GM18858 (cell line): ENCODE measurements around the gene BAIAP2.
"Not testable (repeated sequence)": the region's sequence is repeated elsewhere in the genome, so short reads cannot be mapped to it uniquely, and the experiment has no call there.

Experiments
- ATAC-seq: cut with Tn5 transposase; IDR thresholded peaks from one replicate; pipeline ENCODE4 v1.9.1; 2021; ENCODE audit not compliant: unreplicated experiment

The BAIAP2 gene

GRCh38 chr17:81021531-81022343 is 13.2 kb upstream of the BAIAP2 start:
- no peak for ATAC-seq

GRCh38 chr17:81022344-81022676 is 12.6 kb upstream of the BAIAP2 start:
- ATAC-seq: no peak

GRCh38 chr17:81025065-81025740 is 9.7 kb upstream of the BAIAP2 start:
- ATAC-seq: no peak

GRCh38 chr17:81025741-81026129 is 9.2 kb upstream of the BAIAP2 start:
- ATAC-seq: no peak

- ATAC-seq: no peak
These were observed 8.5 kb upstream of the BAIAP2 start for GRCh38 chr17:81026266-81027036.

GRCh38 chr17:81027038-81027437 is 7.9 kb upstream of the BAIAP2 start:
- no peak for ATAC-seq

- ATAC-seq: no peak
These were observed 7.1 kb upstream of the BAIAP2 start for GRCh38 chr17:81027591-81028505.

DNA sequence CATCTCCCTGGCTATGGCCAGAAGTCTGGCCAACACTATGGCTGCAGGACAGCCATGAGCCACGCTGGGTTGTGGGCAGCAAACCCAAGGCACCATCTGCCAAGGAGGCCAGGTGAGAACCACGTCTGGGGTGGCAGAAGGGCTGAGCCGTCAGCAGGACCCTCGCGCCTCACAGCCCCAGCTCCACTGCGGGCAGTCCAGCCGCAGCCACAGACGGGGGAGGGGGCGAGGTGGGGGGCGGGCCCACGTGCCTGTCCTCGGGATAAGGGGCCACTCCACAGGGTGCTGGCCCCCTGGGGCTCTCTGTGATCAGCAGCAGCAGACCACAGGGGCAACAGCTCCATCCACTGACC is 6.5 kb upstream of the BAIAP2 start:
- ATAC-seq: no peak

DNA sequence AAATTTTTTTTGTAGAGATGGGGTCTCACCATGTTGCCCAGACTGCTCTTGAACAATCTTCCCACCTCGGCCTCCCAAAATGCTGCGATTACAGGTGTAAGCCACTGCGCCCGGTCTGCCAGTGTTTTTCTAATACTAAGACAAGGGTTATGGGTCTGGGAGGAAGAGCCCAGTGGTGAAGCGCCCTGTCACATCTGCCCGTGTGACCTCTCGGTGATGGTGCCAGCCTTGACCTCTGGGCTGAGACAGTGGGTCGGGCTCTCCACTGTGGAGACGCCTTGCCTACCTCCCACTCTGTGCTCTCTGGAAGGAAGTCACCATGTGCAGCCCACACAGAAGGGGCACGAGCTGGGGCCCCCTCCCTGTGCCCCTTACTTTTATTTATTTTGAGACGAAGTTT is 5.1 kb upstream of the BAIAP2 start:
- no peak for ATAC-seq

DNA sequence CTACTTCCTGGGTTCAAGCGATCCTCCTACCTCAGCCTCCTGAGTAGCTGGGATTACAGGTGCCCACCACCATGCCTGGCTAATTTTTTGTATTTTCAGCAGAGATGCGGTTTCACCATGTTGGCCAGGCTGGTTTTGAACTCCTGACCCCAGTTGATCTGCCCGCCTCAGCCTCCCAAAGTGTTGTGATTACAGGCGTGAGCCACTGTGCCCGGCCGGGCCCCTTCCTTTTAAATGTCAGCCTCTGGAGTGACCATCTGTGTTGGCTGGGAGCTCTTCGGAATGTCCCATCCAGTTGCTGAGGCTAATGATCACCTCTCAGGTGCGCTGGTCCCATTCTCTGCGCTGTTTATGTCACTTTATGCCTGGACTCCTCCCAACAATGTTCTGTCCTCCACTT is 4.6 kb upstream of the BAIAP2 start:
- not testable (repeated sequence) for ATAC-seq

DNA sequence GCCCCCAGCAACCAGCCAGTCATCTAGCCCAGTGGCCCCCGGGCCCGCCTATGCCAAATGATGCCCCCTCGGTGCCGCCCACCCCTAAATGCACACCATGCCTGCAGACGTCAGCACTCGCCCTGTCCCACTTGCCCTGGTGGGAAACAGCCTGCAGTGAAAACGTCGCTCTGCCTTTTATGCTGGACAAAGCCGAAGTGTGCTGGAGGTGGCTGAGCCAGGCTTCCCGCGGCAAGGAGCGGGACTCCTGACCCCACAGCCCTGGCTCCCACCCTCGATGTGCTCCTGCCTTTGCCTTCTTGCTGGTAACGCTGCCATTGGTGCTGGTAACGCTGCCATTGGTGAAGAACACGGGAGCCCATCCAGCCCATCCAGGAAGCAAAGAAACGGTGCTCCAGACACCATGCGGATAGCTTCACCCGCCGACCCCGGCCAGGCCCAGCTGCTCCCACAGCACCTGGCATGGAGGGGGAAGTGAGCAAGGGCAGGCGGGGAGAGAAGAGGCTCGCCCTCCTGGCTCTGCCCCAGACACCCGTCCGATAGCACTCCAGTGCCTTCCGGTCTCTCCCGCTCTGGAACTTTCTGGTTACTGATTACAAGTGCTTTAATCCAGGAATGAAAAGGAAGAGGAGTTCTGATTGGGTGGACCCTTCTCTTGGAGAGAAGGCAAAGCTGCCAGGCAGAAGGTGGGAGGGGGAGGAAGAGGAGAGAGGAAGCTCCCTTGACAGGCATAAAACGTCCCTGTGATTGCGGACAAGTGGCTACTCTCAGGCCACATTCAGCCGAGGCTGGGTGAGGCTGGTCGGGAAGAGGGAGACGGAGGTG is 4.0 kb upstream of the BAIAP2 start:
- no peak for ATAC-seq

GRCh38 chr17:81031566-81032550 is 3.1 kb upstream of the BAIAP2 start:
- no peak for ATAC-seq

DNA sequence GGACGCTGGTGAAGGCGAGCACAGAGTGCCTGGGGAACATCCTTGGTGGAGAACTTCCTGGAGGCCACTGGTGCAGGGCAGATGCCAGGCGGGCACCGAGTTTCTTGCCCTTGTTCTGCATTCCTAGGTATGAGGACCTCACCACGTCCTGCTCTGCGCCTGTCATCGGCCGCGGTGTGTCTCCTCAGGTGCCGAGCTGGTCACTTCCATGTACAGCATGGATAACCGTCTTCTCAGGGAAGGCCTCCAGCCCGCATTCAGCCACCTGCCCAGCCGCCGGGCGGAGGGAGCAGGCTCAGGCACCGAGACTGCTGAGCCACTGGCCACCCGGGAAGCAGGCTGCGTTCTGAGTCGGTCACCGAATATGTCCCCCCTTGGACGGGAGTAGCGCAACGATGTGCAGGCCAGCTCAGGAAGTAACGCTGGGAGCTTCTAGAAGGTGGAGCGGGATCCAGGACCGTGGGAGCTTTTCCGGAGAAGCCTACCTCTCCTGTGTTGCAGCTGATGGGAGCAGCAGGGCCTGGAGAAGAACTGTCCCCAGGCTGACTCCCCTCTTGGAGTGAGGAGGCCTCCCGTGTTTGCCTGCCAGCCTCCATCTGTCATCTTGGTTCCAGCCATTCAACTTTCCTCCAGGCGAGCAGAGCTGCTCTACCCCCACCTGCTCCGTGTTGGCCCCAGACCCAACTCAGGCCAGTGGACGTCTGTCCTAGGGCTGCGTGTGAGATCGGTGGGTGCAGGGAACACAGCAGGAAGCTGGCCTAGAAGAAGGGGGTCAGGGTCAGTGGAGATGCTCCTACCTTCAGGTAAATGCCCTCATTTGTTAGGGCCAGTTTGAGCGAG is 2.1 kb upstream of the BAIAP2 start:
- no peak for ATAC-seq

- ATAC-seq: no peak
These were observed 1.3 kb upstream of the BAIAP2 start for GRCh38 chr17:81033535-81034167.

DNA sequence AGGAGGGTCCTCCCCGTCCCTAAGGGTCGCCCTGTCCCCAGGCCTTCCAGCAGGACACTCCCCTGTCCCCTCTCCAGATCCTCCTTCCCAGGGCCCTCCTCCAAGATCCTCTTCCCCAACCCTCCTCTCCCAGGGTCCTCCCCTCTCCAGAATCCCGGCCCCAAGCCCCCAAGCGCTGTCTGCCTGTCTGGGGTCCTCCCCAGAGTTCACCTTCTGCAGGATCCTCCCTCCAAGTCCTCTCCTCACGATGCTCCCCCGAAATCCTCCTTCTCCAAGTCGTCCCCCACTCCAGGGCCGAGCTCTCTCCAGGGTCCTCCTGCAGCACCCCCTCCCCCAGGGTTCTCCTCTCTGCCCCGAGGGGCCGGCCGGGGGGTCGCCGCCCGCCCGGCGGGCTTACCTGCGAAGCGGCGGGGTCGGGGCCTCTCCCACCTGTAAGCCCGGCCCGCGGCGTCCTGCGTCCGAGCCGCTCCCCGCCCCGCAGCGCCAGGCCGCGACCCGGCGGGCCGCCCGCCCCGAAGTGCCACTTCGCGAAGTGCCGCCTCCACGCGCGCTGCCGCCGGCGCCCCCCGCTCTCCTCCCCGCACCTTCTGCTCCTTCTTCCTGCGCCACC is 678 bp upstream of the BAIAP2 start:
- ATAC-seq: no peak

DNA sequence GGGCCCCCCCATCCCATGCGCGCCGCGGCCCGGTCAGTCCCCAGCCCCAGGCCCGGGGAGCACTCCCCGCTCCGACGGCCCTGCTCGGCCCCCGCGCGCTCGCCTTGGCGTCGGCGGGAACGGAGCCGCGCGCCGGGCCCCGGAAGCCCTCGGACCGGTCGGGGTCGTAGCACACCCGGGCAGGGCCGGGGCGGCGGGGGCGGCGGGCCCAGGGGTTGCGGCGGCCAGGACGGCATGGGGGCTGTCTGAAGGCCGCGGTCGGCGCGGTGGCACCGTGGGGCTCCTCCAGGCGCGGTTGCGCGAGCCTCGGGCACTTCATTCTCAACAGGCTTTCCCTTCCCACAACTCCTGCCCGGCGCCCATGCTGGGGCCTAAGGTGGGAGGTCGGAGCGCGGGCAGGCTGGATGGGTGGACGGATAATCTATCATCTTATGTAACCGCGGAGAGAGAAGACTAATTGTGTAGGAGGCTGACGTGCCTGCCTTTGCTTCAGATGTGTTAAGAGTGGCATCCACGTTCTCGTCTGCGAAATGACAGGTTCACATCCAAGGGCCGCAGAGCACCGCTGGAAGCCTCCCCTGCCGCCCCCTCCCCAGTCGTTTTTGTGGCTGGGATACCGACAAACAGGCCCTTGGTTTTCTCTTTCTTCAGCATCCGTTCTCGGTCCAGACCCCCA is 708 bp downstream of the BAIAP2 start:
- no peak for ATAC-seq
